Heart left ventricle (tissue), 16 donors: ENCODE measurements around the gene NOG. TPM values are rescaled to one million over a fixed set of nuclear protein-coding genes. Genes with fewer than 3 reads are reported as not detected.

ENCODE experiments used
- ATAC-seq, 4 donors: fragments of 200-7000 bp; cut with Tn5 transposase; one replicate each; pipeline ENCODE4 v1.9.1; 2020 to 2022; ENCODE audit warnings: moderate library complexity in 4 of 4, mild to moderate bottlenecking in 3 of 4, moderate number of reproducible peaks in 1 of 4
- DNase-seq, 5 donors: peaks; one replicate each; pipeline ENCODE4 v3.0.0-alpha.2; 2020
- H3K27ac ChIP-seq, 12 donors: fragments of 200-600 bp; sonication (generic) in 4 of 12; one replicate each; pipeline versions ENCODE4 v1.5.0 to v1.8.0; 2016 to 2022; ENCODE audit warnings: mild to moderate bottlenecking in 2 of 12
- H3K27me3 ChIP-seq, 9 donors: fragments of 200-600 bp; sonication (generic) in 2 of 9; one replicate each; pipeline versions ENCODE4 v1.5.1 to v1.8.0; 2016 to 2022; ENCODE audit warnings: mild to moderate bottlenecking in 3 of 9
- H3K36me3 ChIP-seq, 9 donors: fragments of 200-600 bp; sonication (generic) in 2 of 9; one replicate each; pipeline versions ENCODE4 v1.5.0 to v1.8.0; 2018 to 2022; ENCODE audit warnings: mild to moderate bottlenecking in 2 of 9
- H3K4me1 ChIP-seq, 12 donors: fragments of 200-600 bp; sonication (generic) in 4 of 12; one replicate each; pipeline versions ENCODE4 v1.5.0 to v1.8.0; 2016 to 2022; ENCODE audit warnings: mild to moderate bottlenecking in 3 of 12
- H3K4me3 ChIP-seq, 12 donors: fragments of 200-600 bp; sonication (generic) in 4 of 12; one replicate each; pipeline versions ENCODE4 v1.5.0 to v1.8.0; 2017 to 2022; ENCODE audit warnings: mild to moderate bottlenecking in 9 of 12, moderate library complexity in 4 of 12
- H3K9me3 ChIP-seq, 12 donors: fragments of 200-600 bp; sonication (generic) in 4 of 12; one replicate each; pipeline versions ENCODE4 v1.5.0 to v1.8.0; 2016 to 2022; ENCODE audit warnings: mild to moderate bottlenecking in 1 of 12
- CTCF ChIP-seq, 12 donors: fragments of 200-600 bp; sonication (generic) in 4 of 12; IDR thresholded peaks; one replicate each; pipeline versions ENCODE4 v1.5.0 to v1.8.0; 2018 to 2022; ENCODE audit warnings: antibody characterized with exemption in 12 of 12, mild to moderate bottlenecking in 5 of 12
- POLR2A ChIP-seq, 2 donors: fragments of 450-650 bp; IDR thresholded peaks; one replicate each; pipeline ENCODE4 v1.6.1; 2017; ENCODE audit warnings: antibody characterized with exemption in 2 of 2, mild to moderate bottlenecking in 2 of 2, moderate library complexity in 2 of 2
- WGBS, 4 donors: extraction: QIAGEN DNeasy Blood & Tissue Kit in 2 of 4; methylation state at CpG; one replicate each; pipeline versions ENCODE4 v1.1.5 to v1.1.7; 2013 to 2018; 5-methylcytosine and 5-hydroxymethylcytosine counted together
- intact Hi-C, 10 donors: fragments of 100-400 bp; cut with DNase I; formaldehyde crosslinking; loops; one replicate each; pipeline versions ENCODE4 v1.11.1 to v1.14.2; 2022
- polyA plus RNA-seq, 2 donors: library from polyadenylated mRNA; stranded (reverse); fragments of 200-250 nt; gene quantifications; one replicate each; pipeline ENCODE4 v1.2.3, GENCODE V29; 2013
- total RNA-seq, 9 donors: library from RNA; depleted of rRNA in 2 of 9; stranded (reverse); fragments of >200 nt in 2 of 9; fragmentation: NEBNext Ultra II Directional in 3 of 9; extraction: Animal tissue kit (Norgen Biotek cat#: 25700) in 3 of 9; gene quantifications; one replicate each; pipeline versions ENCODE4 v1.1.0 to v1.2.4, GENCODE V29; 2016 to 2023
- donor health status: ischemic (EF 13 %, LVEDD 7.1; RV severe dilation, severe dysfunction).
- donor health status: healthy with polysubstance abuse.
- donor health status: DM: no; HTN: yes; CAD: no.
- donor health status: DM: no; HTN: no; CAD: no.
- donor health status: ischemic (EF 25% LVEDD 6.9; RV normal size, moderate dysfunction).
- donor health status: ischemic (EF 25% LVEDD 5.7; RV mildly dilated, moderate dysfunction).
- donor health status: healthy.
- donor health status: DM: yes; HTN: yes; CAD: no.
- donor health status: ischemic (EF 35%, LVEDD 5.7; RV mildly dilated, moderate dysfunction).
- donor health status: nonischemic (EF 11% LVEDD 7.7; RV severe dilation, severe dysfunction).
- donor health status: DM: yes; HTN: yes; CAD: no.
- donor health status: PGD.
- donor health status: ischemic (EF 29% LVEDD 5.4; RV normal size, mild dysfunction).
- donor health status: nonischemic (EF 23%, LVEDD 6.1; RV moderate dilation, normal function).

NOG gene
- total and polyA plus RNA-seq, 11 donors, result 0.03 to 0.36 (median 0.14) TPM; not detected in 4

- Histone ChIP-seq H3K36me3 (no peaks in the 10 kb centered on the region), H3K27me3 (peaks cover 0 to 45% (median 21%) of the 10 kb centered on the region in 9 donors), H3K9me3 (no peaks in the 10 kb centered on the region), H3K27ac (no peak overlapping the region), H3K4me3 (no peak overlapping the region), H3K4me1 (no peaks in the 10 kb centered on the region)
- DNase-seq, result no peak
- intact Hi-C loops, result loop anchor here in 1 of 10 donors (5.0 kb wide), 1 partner anchor 108 kb away; no protein-coding TSS in a partner anchor
- ATAC-seq, result no peak
- TF ChIP-seq CTCF (IDR thresholded peaks at IDR 0.05), result no peak
- no peak for TF ChIP-seq POLR2A (IDR thresholded peaks at IDR 0.05)
- WGBS, 4 donors, result 79 to 89% (median 89%) methylated on average over 1 of the region's 1 CpG
Measured at GRCh38 chr17:56604691-56605290, 11.3 kb downstream of the NOG start.

GRCh38 chr17:56608944-56609343 lies 15.4 kb downstream of the NOG start:
- ATAC-seq, result no peak
- intact Hi-C loops, result no loop called here
- no peak for DNase-seq
- H3K4me3 ChIP-seq, result no peak overlapping the region
- H3K27ac ChIP-seq, result no peak overlapping the region
- peaks cover 0 to 13% (median 0%) of the 10 kb centered on the region in 9 donors for H3K27me3 ChIP-seq
- H3K36me3 ChIP-seq, result no peaks in the 10 kb centered on the region
- WGBS, 4 donors, result 83 to 93% (median 86%) methylated on average over 4 of the region's 4 CpGs
- TF ChIP-seq CTCF (IDR thresholded peaks at IDR 0.05) (no peak), POLR2A (IDR thresholded peaks at IDR 0.05) (no peak)
- H3K9me3 ChIP-seq, result no peaks in the 10 kb centered on the region
- no peaks in the 10 kb centered on the region for H3K4me1 ChIP-seq

- Histone ChIP-seq H3K27me3 (peaks cover 0 to 9% (median 0%) of the 10 kb centered on the region in 9 donors), H3K4me1 (no peaks in the 10 kb centered on the region), H3K4me3 (no peak overlapping the region), H3K36me3 (no peaks in the 10 kb centered on the region), H3K27ac (no peak overlapping the region), H3K9me3 (no peaks in the 10 kb centered on the region)
- no peak for TF ChIP-seq CTCF (IDR thresholded peaks at IDR 0.05)
- TF ChIP-seq POLR2A (IDR thresholded peaks at IDR 0.05), result no peak
- WGBS, 4 donors, result 90 to 94% (median 90%) methylated on average over 3 of the region's 3 CpGs
- intact Hi-C loops, result no loop called here
- no peak for ATAC-seq
- DNase-seq, result no peak
Measured at GRCh38 chr17:56610321-56610720, 16.8 kb downstream of the NOG start.

GRCh38 chr17:56613131-56613530 lies 19.6 kb downstream of the NOG start:
- TF ChIP-seq POLR2A (IDR thresholded peaks at IDR 0.05) (no peak), CTCF (IDR thresholded peaks at IDR 0.05) (no peak)
- no peaks in the 10 kb centered on the region for H3K4me1 ChIP-seq
- H3K9me3 ChIP-seq, result no peaks in the 10 kb centered on the region
- ATAC-seq, result no peak
- H3K36me3 ChIP-seq, result no peaks in the 10 kb centered on the region
- H3K27ac ChIP-seq, result no peak overlapping the region
- DNase-seq, result no peak
- 71 to 79% (median 75%) methylated on average over 2 of the region's 2 CpGs for WGBS, 4 donors
- no peak overlapping the region for H3K4me3 ChIP-seq
- intact Hi-C loops, result no loop called here
- H3K27me3 ChIP-seq, result peaks cover 0 to 4% (median 0%) of the 10 kb centered on the region in 9 donors
